Kidney (tissue), 14 donors: ENCODE results near the gene ESRRG. TPM values are rescaled to one million over a fixed set of nuclear protein-coding genes. Genes with fewer than 3 reads are reported as not detected.

ENCODE experiments used
- DNase-seq, 5 donors: peaks; one replicate each; pipeline ENCODE4 v3.0.0-alpha.2; 2013 to 2020
- FAIRE-seq: peaks from 2 replicates; lab custom pipeline; 2012; peaks lifted over from hg19 to GRCh38; lab: Jason Lieb, UNC
- H3K27ac ChIP-seq, 2 donors: one replicate each; pipeline ENCODE4 v1.7.0; 2013; ENCODE audit warnings: low read depth in 2 of 2, low read length in 2 of 2, inconsistent platforms in 1 of 2
- H3K27me3 ChIP-seq: one replicate; pipeline ENCODE4 v1.7.1; 2013; ENCODE audit warnings: low read length, inconsistent platforms; ENCODE audit not compliant: control insufficient read depth, insufficient read depth
- H3K36me3 ChIP-seq, 3 donors: one replicate each; pipeline versions ENCODE4 v1.7.0 to v1.7.1; 2013; ENCODE audit warnings: low read length in 3 of 3, control low read depth in 1 of 3, inconsistent platforms in 1 of 3; ENCODE audit not compliant: insufficient read depth in 3 of 3, control insufficient read depth in 2 of 3
- H3K4me1 ChIP-seq, 3 donors: one replicate each; pipeline versions ENCODE4 v1.7.0 to v1.7.1; 2013; ENCODE audit warnings: low read length in 3 of 3, inconsistent platforms in 1 of 3, low read depth in 1 of 3; ENCODE audit not compliant: control insufficient read depth in 2 of 3, insufficient read depth in 2 of 3
- H3K4me3 ChIP-seq, 3 donors: one replicate each; pipeline versions ENCODE4 v1.7.0 to v1.8.1; 2013; ENCODE audit warnings: low read length in 3 of 3, control low read depth in 1 of 3, inconsistent platforms in 1 of 3
- H3K9ac ChIP-seq, 3 donors: one replicate each; pipeline versions ENCODE4 v1.7.0 to v1.7.1; 2013; ENCODE audit warnings: low read length in 3 of 3, control low read depth in 1 of 3, inconsistent platforms in 1 of 3
- H3K9me3 ChIP-seq, 3 donors: one replicate each; pipeline versions ENCODE4 v1.7.0 to v1.7.1; 2013; ENCODE audit warnings: low read length in 3 of 3, control low read depth in 1 of 3, inconsistent platforms in 1 of 3; ENCODE audit not compliant: control insufficient read depth in 2 of 3, insufficient read depth in 1 of 3
- CTCF ChIP-seq: IDR thresholded peaks from 3 replicates; pipeline ENCODE4 v1.5.1; 2012; ENCODE audit warnings: mild to moderate bottlenecking, moderate library complexity, borderline replicate concordance; ENCODE audit not compliant: insufficient read depth; ENCODE audit errors: extremely low read depth
- intact Hi-C: fragments of 100-400 bp; cut with DNase I; formaldehyde crosslinking; loops from one replicate; pipeline ENCODE4 v1.11.1; 2022
- polyA plus RNA-seq: library from polyadenylated mRNA; stranded (reverse); fragments of 350-450 nt; fragmentation: Illumina TruSeq; extraction: RNeasy Lipid Tissue Mini Kit (QIAGEN cat#74804); gene quantifications from one replicate; pipeline ENCODE4 v1.2.3, GENCODE V29; 2014; ENCODE audit warnings: low read depth, low replicate concordance; ENCODE audit not compliant: insufficient read depth
- total RNA-seq: library from RNA; stranded (reverse); fragmentation: NEBNext Ultra II Directional; extraction: Animal tissue kit (Norgen Biotek cat#: 25700); gene quantifications from one replicate; pipeline ENCODE4 v1.2.1, GENCODE V29; 2021
- donor health status: control.
- donor health status: control.
- donor health status: control.
- donor health status: control.
- donor health status: control.
- donor health status: DM: yes; HTN: yes; CAD: no.
- donor health status: Normal renal cell carcinoma (clear cell type).

ESRRG gene
- total and polyA plus RNA-seq, 2 donors from 2014 or later: 11.9 to 25.3 TPM

GRCh38 chr1:216670118-216670883 lies 52.9 kb downstream of the ESRRG start:
- Histone ChIP-seq H3K36me3 (no peaks in the 10 kb centered on the region), H3K9ac (no peak overlapping the region), H3K27me3 (no peaks in the 10 kb centered on the region), H3K4me3 (no peak overlapping the region), H3K27ac (no peak overlapping the region), H3K4me1 (no peaks in the 10 kb centered on the region), H3K9me3 (no peaks in the 10 kb centered on the region)
- intact Hi-C loops: no loop called here
- DNase-seq (no peak), FAIRE-seq (no peak)
- no peak for TF ChIP-seq CTCF

GRCh38 chr1:216666441-216666840 lies 56.8 kb downstream of the ESRRG start:
- Histone ChIP-seq H3K27me3 (no peaks in the 10 kb centered on the region), H3K27ac (no peak overlapping the region), H3K4me3 (no peak overlapping the region), H3K9me3 (no peaks in the 10 kb centered on the region), H3K36me3 (no peaks in the 10 kb centered on the region), H3K4me1 (no peaks in the 10 kb centered on the region), H3K9ac (no peak overlapping the region)
- FAIRE-seq (no peak), DNase-seq (no peak)
- intact Hi-C loops: no loop called here
- no peak for TF ChIP-seq CTCF

- no peaks in the 10 kb centered on the region for H3K4me1 ChIP-seq
- H3K9me3 ChIP-seq: no peaks in the 10 kb centered on the region
- no peak overlapping the region for H3K9ac ChIP-seq
- no peaks in the 10 kb centered on the region for H3K36me3 ChIP-seq
- TF ChIP-seq CTCF: no peak
- no peak overlapping the region for H3K27ac ChIP-seq
- H3K27me3 ChIP-seq: no peaks in the 10 kb centered on the region
- no peak for DNase-seq
- no peak overlapping the region for H3K4me3 ChIP-seq
- FAIRE-seq: no peak
- intact Hi-C loops: no loop called here
Observed at GRCh38 chr1:216665856-216666255, 57.4 kb downstream of the ESRRG start.
